Lower leg skin (tissue), 4 donors: ENCODE measurements around the gene FMO4. TPM values are rescaled to one million over a fixed set of nuclear protein-coding genes. Genes with fewer than 3 reads are reported as not detected.

Experiments used
- DNase-seq, 2 donors: peaks; one replicate each; pipeline ENCODE4 v3.0.0-alpha.2; 2019; ENCODE audit warnings: low spot score in 2 of 2
- H3K4me3 ChIP-seq: fragments of 200-600 bp; sonication (generic); 2 replicates; pipeline ENCODE4 v1.5.1; 2017; ENCODE audit warnings: mild to moderate bottlenecking, low read depth; ENCODE audit not compliant: poor library complexity, severe bottlenecking
- CTCF ChIP-seq, 3 donors: fragments of 450-650 bp; IDR thresholded peaks; one replicate each; pipeline ENCODE4 v1.5.1; 2016; ENCODE audit warnings: antibody characterized with exemption in 3 of 3, mild to moderate bottlenecking in 3 of 3, moderate library complexity in 2 of 3
- POLR2A ChIP-seq, 2 donors: fragments of 450-650 bp; IDR thresholded peaks; one replicate each; pipeline ENCODE4 v1.6.1; 2016 to 2017; ENCODE audit warnings: antibody characterized with exemption in 2 of 2, mild to moderate bottlenecking in 1 of 2, moderate library complexity in 1 of 2
- WGBS, 2 donors: methylation state at CpG; one replicate each; pipeline ENCODE4 v1.1.5; 2018; 5-methylcytosine and 5-hydroxymethylcytosine counted together
- intact Hi-C: fragments of 100-400 bp; cut with DNase I; formaldehyde crosslinking; loops from one replicate; pipeline ENCODE4 v1.15.0; 2023; ENCODE audit warnings: low total_unique reads
- total RNA-seq, 4 donors: library from RNA; depleted of rRNA; stranded (reverse); fragments of >200 nt; gene quantifications; one replicate each; pipeline ENCODE4 v1.1.0, GENCODE V29; 2016

The FMO4 gene
- total RNA-seq, 4 donors from 2014 or later, result 2.3 to 4.7 (median 3.2) TPM

- H3K4me3 ChIP-seq, result no peak overlapping the region
- TF ChIP-seq CTCF (IDR thresholded peaks at IDR 0.05), result no peak
- no peak for TF ChIP-seq POLR2A (IDR thresholded peaks at IDR 0.05)
- 83 to 94% methylated on average over 1 of the region's 1 CpG for WGBS, 2 donors
- intact Hi-C loops, result no loop called here
- no peak for DNase-seq
Observed at GRCh38 chr1:171300401-171300800, 13.6 kb upstream of the FMO4 start.

GRCh38 chr1:171310661-171311087 lies 3.3 kb upstream of the FMO4 start:
- intact Hi-C loops, result loop anchor here (10.0 kb wide), 1 partner anchor 66 kb away; the partner anchor contains the start of gene FMO1
- 51 to 66% methylated on average over 3 of the region's 3 CpGs for WGBS, 2 donors
- no peak for DNase-seq
- no peak overlapping the region for H3K4me3 ChIP-seq
- TF ChIP-seq POLR2A (IDR thresholded peaks at IDR 0.05) (no peak), CTCF (IDR thresholded peaks at IDR 0.05) (no peak)

GRCh38 chr1:171311771-171312558 lies 2.0 kb upstream of the FMO4 start:
- 86 to 92% methylated on average over 8 of the region's 8 CpGs for WGBS, 2 donors
- H3K4me3 ChIP-seq, result no peak overlapping the region
- TF ChIP-seq CTCF (IDR thresholded peaks at IDR 0.05) (no peak), POLR2A (IDR thresholded peaks at IDR 0.05) (no peak)
- DNase-seq, result no peak
- intact Hi-C loops, result loop anchor here (10.0 kb wide), 1 partner anchor 67 kb away; the partner anchor contains the start of gene FMO1

GRCh38 chr1:171313319-171313834 lies 606 bp upstream of the FMO4 start:
- WGBS, 2 donors, result 0 to 13% methylated on average over 1 of the region's 1 CpG
- TF ChIP-seq POLR2A (IDR thresholded peaks at IDR 0.05) (no peak), CTCF (IDR thresholded peaks at IDR 0.05) (no peak)
- no peak for DNase-seq
- H3K4me3 ChIP-seq, result no peak overlapping the region
- intact Hi-C loops, result loop anchor here (10.0 kb wide), 1 partner anchor 69 kb away; the partner anchor contains the start of gene FMO1

GRCh38 chr1:171329251-171329650 lies 15.3 kb downstream of the FMO4 start:
- no peak for TF ChIP-seq CTCF (IDR thresholded peaks at IDR 0.05)
- TF ChIP-seq POLR2A (IDR thresholded peaks at IDR 0.05), result no peak
- DNase-seq, result no peak
- 95 to 97% methylated on average over 7 of the region's 7 CpGs for WGBS, 2 donors
- H3K4me3 ChIP-seq, result no peak overlapping the region
- intact Hi-C loops, result no loop called here
